HG03565 (cell line): ENCODE data around the gene SARS2.
"Not testable (repeated sequence)": the region's sequence is repeated elsewhere in the genome, so short reads cannot be mapped to it uniquely, and the experiment has no call there.

ENCODE experiments used
- ATAC-seq: cut with Tn5 transposase; IDR thresholded peaks from one replicate; pipeline ENCODE4 v1.9.1; 2021; ENCODE audit warnings: mild to moderate bottlenecking, moderate library complexity; ENCODE audit not compliant: unreplicated experiment

Gene SARS2, protein sequence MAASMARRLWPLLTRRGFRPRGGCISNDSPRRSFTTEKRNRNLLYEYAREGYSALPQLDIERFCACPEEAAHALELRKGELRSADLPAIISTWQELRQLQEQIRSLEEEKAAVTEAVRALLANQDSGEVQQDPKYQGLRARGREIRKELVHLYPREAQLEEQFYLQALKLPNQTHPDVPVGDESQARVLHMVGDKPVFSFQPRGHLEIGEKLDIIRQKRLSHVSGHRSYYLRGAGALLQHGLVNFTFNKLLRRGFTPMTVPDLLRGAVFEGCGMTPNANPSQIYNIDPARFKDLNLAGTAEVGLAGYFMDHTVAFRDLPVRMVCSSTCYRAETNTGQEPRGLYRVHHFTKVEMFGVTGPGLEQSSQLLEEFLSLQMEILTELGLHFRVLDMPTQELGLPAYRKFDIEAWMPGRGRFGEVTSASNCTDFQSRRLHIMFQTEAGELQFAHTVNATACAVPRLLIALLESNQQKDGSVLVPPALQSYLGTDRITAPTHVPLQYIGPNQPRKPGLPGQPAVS

DNA sequence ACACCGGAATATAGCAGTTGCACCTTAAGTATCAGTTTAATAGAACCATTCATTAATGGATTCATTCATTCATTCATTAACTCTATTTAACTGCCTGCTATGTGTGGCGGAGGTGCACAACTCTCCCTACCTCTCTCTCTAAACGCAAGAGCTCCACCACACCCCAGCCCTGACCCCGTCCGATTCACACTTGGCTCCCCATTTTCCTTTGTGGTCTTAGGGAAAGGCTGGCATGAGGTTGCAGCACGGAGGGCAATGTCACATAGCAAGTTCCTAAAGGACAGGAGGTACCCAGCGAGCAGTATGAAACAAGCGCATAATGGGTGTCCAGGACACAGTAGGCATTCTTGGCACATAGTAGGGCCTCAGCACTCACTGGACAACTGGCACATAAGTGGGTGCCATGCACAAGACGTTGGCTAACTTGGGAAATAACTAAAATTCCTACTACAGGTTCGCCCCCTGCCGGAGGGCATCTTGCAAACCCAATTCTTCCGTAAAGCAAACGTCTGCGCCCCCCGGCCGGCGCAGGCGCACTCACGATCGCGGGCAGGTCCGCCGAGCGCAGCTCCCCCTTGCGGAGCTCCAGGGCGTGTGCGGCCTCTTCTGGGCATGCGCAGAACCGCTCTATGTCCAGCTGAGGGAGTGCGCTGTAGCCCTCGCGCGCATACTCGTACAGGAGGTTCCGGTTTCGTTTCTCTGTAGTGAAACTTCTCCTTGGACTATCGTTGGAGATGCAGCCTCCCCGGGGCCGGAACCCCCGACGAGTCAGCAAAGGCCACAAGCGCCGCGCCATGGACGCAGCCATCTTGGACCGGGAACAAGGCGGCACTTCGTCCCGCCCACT is at the start of gene SARS2:
Gene SARS2 (minus strand): TSS at position 835 of the 847 bp plus-strand sequence. CDS start 27 bp downstream, at position 808.
- ATAC-seq = peak; percentile 69

DNA sequence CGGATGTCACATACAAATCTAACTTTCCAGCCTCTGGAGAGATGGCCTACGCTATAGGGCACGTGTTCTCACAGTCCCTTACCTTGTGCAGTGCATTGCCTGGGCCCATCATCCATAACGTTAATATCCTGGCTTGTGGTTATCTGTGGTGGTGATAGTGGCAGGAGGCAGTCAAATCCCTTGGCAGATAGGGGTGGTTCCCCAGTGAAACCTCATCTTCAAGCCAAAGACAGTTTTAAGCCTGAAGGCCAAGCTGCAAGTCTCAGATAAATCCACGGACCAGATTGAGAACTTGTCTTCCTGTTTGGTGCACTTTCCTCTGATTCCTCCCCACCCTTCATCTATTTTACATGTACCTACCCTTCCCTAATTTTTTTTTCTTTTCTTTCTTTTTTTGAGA is 49.2 kb upstream of the SARS2 start:
- no peak for ATAC-seq

GRCh38 chr19:38978326-38978689 is 47.7 kb upstream of the SARS2 start:
- ATAC-seq = no peak

DNA sequence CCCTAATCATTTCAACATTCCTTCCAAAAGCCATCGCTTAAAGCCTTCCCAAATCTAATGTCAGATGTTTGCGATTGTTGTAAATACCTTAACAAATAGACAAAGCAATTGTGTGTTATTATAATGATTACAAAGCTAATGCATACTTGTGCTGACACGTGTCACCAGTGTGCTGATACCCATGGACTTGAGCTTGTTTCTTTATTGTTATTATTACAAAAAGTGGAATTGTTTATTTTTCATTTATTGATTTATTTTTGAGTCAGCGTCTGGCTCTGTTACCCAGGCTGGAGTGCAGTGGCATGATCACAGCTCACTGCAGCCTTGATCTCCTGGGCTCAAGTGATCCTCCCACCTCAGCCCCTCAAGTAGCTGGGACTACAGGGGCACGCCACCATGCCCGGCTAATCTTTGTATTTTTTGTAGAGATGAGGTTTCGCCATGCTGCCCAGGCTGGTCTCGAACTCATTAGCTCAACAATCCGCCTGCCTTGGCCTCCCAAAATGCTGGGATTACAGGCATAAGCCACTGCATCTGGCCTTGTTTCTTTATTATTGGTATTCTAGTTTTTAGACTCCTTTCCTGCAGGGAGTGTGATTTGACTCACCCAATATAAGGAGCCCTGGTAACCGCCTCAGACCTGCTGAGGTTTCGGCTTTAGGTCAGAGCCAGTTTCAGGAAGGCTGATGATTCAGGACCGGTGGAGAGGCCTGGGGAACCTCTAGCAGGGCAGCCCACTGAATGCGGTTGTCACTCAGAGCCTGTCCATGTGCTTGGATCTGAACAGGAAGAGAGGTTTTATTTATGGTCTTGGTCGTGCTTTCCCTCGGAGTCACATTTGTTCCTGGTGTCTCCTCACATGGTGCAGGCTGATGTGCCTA is 47.1 kb upstream of the SARS2 start:
- no peak for ATAC-seq

- no peak for ATAC-seq
Observed at GRCh38 chr19:38975861-38976271, 45.3 kb upstream of the SARS2 start.

DNA sequence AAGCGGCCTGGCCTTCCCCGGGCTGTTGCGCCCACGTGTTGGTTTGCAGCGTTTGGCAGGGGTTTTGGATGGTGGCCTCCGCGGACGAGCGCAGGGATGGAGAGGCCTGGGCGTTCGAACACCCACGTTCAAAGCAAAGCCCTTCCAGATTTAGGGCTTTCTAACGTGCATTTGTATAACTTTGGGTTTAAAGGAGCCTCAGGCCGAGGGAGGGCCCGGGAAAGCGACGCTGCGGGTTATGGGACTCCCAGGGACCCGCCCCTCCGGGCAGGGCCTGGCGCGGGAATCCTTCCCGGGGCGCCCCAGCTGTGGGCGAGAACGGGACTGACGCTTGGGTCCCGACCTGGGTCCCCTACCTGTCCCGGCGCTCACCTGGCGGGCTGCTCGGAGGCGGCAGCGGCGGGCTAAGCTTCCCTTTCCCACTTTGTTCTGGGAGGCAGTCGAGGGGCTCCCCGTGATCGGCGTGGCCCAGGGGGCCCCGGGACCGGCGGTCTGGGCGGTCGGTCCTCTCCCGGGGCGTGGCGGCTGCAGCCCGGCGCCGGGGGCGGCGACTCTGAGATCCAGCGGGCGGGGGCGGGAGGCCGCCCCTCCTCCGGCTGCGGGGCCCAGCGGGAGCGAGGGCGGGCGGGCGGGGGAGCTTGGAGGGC is 44.8 kb upstream of the SARS2 start, which contains the start of gene FBXO17:
Gene FBXO17 (minus strand): TSS at position 529 of the 647 bp plus-strand sequence. CDS start 25,423 bp downstream, outside the sequence.
- no peak for ATAC-seq

GRCh38 chr19:38974624-38975213 is 44.2 kb upstream of the SARS2 start:
- ATAC-seq = no peak

- ATAC-seq = no peak
Observed at GRCh38 chr19:38971672-38972071, 41.1 kb upstream of the SARS2 start.

- ATAC-seq = no peak
Observed at GRCh38 chr19:38970664-38971532, 40.3 kb upstream of the SARS2 start.

DNA sequence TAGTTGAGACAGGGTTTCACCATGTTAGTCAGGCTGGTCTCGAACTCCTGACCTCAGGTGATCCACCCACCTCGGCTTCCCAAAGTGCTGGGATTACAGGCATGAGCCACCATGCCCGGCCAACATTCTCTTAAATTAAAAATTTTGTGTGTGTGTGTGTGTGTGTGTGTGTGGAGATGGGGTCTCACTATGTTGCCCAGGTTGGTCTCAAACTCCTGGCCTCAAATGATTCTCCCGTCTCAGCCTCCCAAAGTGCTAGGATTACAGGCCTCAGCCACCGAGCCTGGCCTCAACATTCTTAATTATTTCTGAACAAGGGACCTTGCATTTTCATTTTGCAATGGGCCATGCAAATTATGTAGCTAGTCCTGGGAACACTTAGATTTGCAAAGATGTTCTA is 35.6 kb upstream of the SARS2 start:
- not testable (repeated sequence) for ATAC-seq

DNA sequence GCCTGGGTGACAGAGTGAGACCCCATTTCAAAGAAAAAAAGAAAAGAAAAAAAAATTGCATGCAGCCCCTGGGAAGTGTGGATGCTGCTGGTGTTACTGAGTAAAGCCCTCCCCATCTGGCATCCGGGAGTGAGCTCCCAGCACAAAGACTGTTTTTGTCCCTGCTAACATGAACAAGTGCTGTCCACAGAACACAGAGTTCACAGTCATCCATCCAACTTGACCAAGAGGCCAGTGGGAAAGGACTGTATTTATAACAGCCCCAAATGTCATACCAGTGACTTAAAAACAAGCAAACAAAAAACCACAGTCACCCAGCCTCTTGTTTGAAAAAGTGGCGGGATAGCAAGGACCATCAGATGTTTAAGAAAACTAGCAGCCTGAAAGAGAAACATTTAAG is 34.2 kb upstream of the SARS2 start:
- no peak for ATAC-seq

- ATAC-seq = no peak
Observed at GRCh38 chr19:38959618-38960017, 29.1 kb upstream of the SARS2 start.

DNA sequence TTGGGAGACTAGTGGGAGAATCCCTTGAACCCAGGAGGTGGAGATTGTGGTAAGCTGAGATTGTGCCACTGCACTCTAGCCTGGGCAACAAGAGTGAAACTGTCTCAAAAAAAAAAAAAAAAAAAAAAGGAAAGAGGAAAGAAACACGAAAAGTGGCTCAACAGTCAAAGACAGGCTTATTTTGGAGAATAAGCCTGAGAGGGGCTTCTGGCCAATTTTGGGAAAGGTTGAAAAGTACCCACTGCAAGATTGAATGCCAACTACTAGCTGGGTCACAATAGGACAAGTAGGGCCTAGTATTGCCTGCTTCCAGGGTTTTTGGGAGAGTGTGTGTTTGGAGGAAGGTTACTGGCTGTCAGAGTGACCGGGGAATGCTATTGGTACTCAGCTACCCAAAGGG is 27.7 kb upstream of the SARS2 start:
- no peak for ATAC-seq

- no peak for ATAC-seq
Observed at GRCh38 chr19:38956264-38956663, 25.7 kb upstream of the SARS2 start.

DNA sequence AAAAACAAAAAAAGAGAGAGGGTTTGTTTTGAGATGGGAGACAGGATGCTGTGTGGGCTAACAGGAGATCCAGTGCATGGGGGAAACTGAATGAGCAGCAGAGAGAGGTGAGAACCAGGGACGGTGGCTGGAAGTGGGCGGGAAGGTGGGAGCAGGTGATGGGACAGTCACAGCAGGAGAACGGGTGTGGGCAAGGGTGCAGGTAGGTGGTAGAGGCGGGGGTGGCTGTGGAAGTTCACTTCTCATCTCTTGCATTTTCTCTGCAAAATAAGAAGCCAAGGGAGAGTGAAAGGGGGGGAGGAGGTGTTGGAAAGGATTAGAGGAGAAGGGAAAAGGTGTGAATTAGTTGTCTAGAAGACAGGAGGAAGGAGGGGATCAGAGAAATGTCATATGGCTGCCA is 23.1 kb upstream of the SARS2 start:
- no peak for ATAC-seq

- no peak for ATAC-seq
Observed at GRCh38 chr19:38952395-38953165, 22.0 kb upstream of the SARS2 start.

- no peak for ATAC-seq
Observed at GRCh38 chr19:38951187-38951586, 20.6 kb upstream of the SARS2 start.
